GM12878 (cell line): ENCODE results near the gene ZNHIT1. TPM values are rescaled to one million over a fixed set of nuclear protein-coding genes. Genes with fewer than 3 reads are reported as not detected.
A peak's percentile ranks its signal among the peaks of the same experiment; 100 is the strongest.

Source experiments
- ATAC-seq: fragments of 200-7000 bp; cut with Tn5 transposase; 3 replicates; pipeline ENCODE4 v1.9.1; 2020; ENCODE audit warnings: mild to moderate bottlenecking, moderate library complexity
- BruUV-seq: library from RNA; stranded (reverse); fragments of 400-500 nt; replicated peaks from 2 replicates; lab custom pipeline; 2021; lab: Mats Ljungman, UMichigan
- CTCF ChIA-PET: fragments of 300-600 bp; sonication (Branson Sonifier 250); formaldehyde crosslinking; extraction: SDS; loops from one replicate; lab custom pipeline; 2021; ENCODE audit warnings: inconsistent platforms; lab: Yijun Ruan, JAX
- POLR2A ChIA-PET: fragments of 350-600 bp; formaldehyde crosslinking; extraction: SDS; loops from one replicate; lab custom pipeline; 2021; ENCODE audit warnings: inconsistent platforms; lab: Charles Lee
- RAD21 ChIA-PET: fragments of 300-600 bp; sonication (Branson Sonifier 250); formaldehyde crosslinking; loops from one replicate; lab custom pipeline; 2023; ENCODE audit warnings: antibody characterized with exemption; ENCODE audit not compliant: unreplicated experiment; lab: Charles Lee
- SMC1A ChIA-PET: fragments of 300-600 bp; sonication (Branson Sonifier 250); formaldehyde crosslinking; loops from one replicate; lab custom pipeline; 2023; ENCODE audit not compliant: unreplicated experiment, uncharacterized antibody; lab: Charles Lee
- DNase-seq: peaks from one replicate; pipeline ENCODE4 v3.0.0-alpha.2; 2011; ENCODE audit warnings: low read depth, low spot score
- FAIRE-seq: peaks from 3 replicates; lab custom pipeline; 2011; peaks lifted over from hg19 to GRCh38; lab: Jason Lieb, UNC
- H2AFZ ChIP-seq: 2 replicates; pipeline ENCODE4 v1.6.0; 2011; ENCODE audit warnings: low read depth, low read length, control low read depth; ENCODE audit not compliant: control insufficient read depth
- H3K27ac ChIP-seq: 2 replicates; pipeline ENCODE4 v1.5.1; 2011; ENCODE audit warnings: control low read depth; ENCODE audit not compliant: control insufficient read depth, insufficient read depth
- H3K27me3 ChIP-seq, 2 experiments: replicated peaks in 1 of 2; 2 replicates each; pipeline versions ENCODE4 v1.6.0 to v1.6.1; 2011; ENCODE audit warnings: low read length in 1 of 2; ENCODE audit not compliant: control insufficient read depth in 2 of 2, insufficient read depth in 2 of 2
- H3K36me3 ChIP-seq, 2 experiments: 2 replicates each; pipeline ENCODE4 v1.5.1; 2011; ENCODE audit warnings: low read length in 1 of 2; ENCODE audit not compliant: control insufficient read depth in 2 of 2, insufficient read depth in 2 of 2
- H3K4me1 ChIP-seq: 2 replicates; pipeline ENCODE4 v1.6.1; 2011; ENCODE audit warnings: mild to moderate bottlenecking, low read length, moderate library complexity, mixed read lengths; ENCODE audit not compliant: control insufficient read depth, insufficient read depth
- H3K4me2 ChIP-seq: 2 replicates; pipeline ENCODE4 v1.6.0; 2011; ENCODE audit warnings: control low read depth; ENCODE audit not compliant: control insufficient read depth, insufficient read depth
- H3K4me3 ChIP-seq: fragments of 200-600 bp; sonication (generic); 2 replicates; pipeline ENCODE4 v1.5.1; 2016
- H3K79me2 ChIP-seq: 2 replicates; pipeline ENCODE4 v1.6.0; 2011; ENCODE audit warnings: low read length; ENCODE audit not compliant: control insufficient read depth, insufficient read depth
- H3K9ac ChIP-seq: 2 replicates; pipeline ENCODE4 v1.8.0; 2011; ENCODE audit warnings: low read length, control low read depth, mixed read lengths; ENCODE audit not compliant: control insufficient read depth, insufficient read depth
- H3K9me3 ChIP-seq: replicated peaks from 3 replicates; pipeline ENCODE4 v1.5.1; 2011; ENCODE audit warnings: mild to moderate bottlenecking, low read length; ENCODE audit not compliant: control insufficient read depth, insufficient read depth
- H4K20me1 ChIP-seq: 2 replicates; pipeline ENCODE4 v1.6.0; 2011; ENCODE audit not compliant: control insufficient read depth, insufficient read depth
- ATF7 ChIP-seq: fragments of 450-650 bp; IDR thresholded peaks from 2 replicates; pipeline ENCODE4 v1.6.1; 2016; ENCODE audit warnings: low read depth, mild to moderate bottlenecking
- BHLHE40 ChIP-seq, 2 experiments: fragments of 450-650 bp in 1 of 2; IDR thresholded peaks; 2 replicates each; pipeline ENCODE4 v1.6.1; 2011 to 2017; ENCODE audit warnings: low read depth in 2 of 2, borderline replicate concordance in 1 of 2, improper control_type of control experiment in 1 of 2, low read length in 1 of 2, mild to moderate bottlenecking in 1 of 2
- CBX3 ChIP-seq: fragments of 200-600 bp; sonication (generic); IDR thresholded peaks from 2 replicates; pipeline ENCODE4 v1.6.1; 2016; ENCODE audit warnings: low read depth, borderline replicate concordance
- HDAC6 ChIP-seq: fragments of 200-600 bp; sonication (generic); IDR thresholded peaks from one replicate; pipeline ENCODE4 v1.8.0; 2017; ENCODE audit warnings: antibody characterized with exemption; ENCODE audit not compliant: unreplicated experiment
- IRF4 ChIP-seq: IDR thresholded peaks from 2 replicates; pipeline ENCODE4 v1.6.1; 2011; ENCODE audit warnings: low read depth, low read length
- RBBP5 ChIP-seq: fragments of 200-600 bp; sonication (generic); conservative IDR thresholded peaks from 2 replicates; pipeline ENCODE4 v1.6.1; 2016
- USF1 ChIP-seq: IDR thresholded peaks from 2 replicates; pipeline ENCODE4 v1.6.1; 2011; ENCODE audit warnings: borderline replicate concordance, low read depth, mild to moderate bottlenecking, moderate library complexity, mixed read lengths, low read length; ENCODE audit not compliant: insufficient read depth; ENCODE audit errors: extremely low read length
- WRNIP1 ChIP-seq: IDR thresholded peaks from 2 replicates; pipeline ENCODE4 v1.6.1; 2011; ENCODE audit warnings: low read depth, low read length, improper control_type of control experiment, borderline replicate concordance
- YY1 ChIP-seq: IDR thresholded peaks from 2 replicates; pipeline ENCODE4 v1.6.1; 2011; ENCODE audit warnings: low read depth, mild to moderate bottlenecking, low read length
- WGBS: methylation state at CpG from one replicate; pipeline ENCODE4 v1.1.6; 2016; ENCODE audit warnings: low lambda C conversion rate; ENCODE audit not compliant: insufficient replicate concordance, insufficient coverage; ENCODE audit errors: missing lambda C conversion rate; 5-methylcytosine and 5-hydroxymethylcytosine counted together
- in situ Hi-C: fragments of 300-500 bp; cut with MboI; formaldehyde crosslinking; loops from 9 replicates; pipeline ENCODE4 v1.14.3; 2018; ENCODE audit warnings: mixed read lengths
- intact Hi-C: fragments of 100-400 bp; cut with micrococcal nuclease; formaldehyde crosslinking; loops from one replicate; pipeline ENCODE4 v1.14.2; 2022; ENCODE audit not compliant: unreplicated experiment
- polyA plus RNA-seq, 11 experiments: library from polyadenylated mRNA; depleted of rRNA in 4 of 11; unstranded in 6 of 11; stranded (reverse) in 5 of 11; fragments of >200 nt; fragmentation: Nextera tagmentation in 4 of 11; fragmentation: Illumina TruSeq in 1 of 11; extraction: Ambion mirVana in 4 of 11; extraction: Trizol in 1 of 11; gene quantifications; 1 replicate in 1 of 11; 2 replicates in 10 of 11; pipeline versions ENCODE4 v1.2.1 to v1.2.3, GENCODE V29; 2011 to 2016; ENCODE audit warnings: inconsistent platforms in 2 of 11, missing spikeins in 2 of 11, low read depth in 1 of 11
- total RNA-seq, 4 experiments: library from RNA; depleted of rRNA in 3 of 4; stranded (reverse); fragments of >200 nt in 3 of 4; fragmentation: Illumina TruSeq in 1 of 4; extraction: Trizol in 1 of 4; gene quantifications; 2 replicates each; pipeline versions ENCODE4 v1.2.1 to v1.2.3, GENCODE V29; 2013 to 2021

Gene ZNHIT1
- total and polyA plus RNA-seq, 10 of the 15 experiments (the other 5 are each of a cell fraction or from before 2014, with no cell fraction given), result 3.8 to 79.2 (median 44.5) TPM

DNA sequence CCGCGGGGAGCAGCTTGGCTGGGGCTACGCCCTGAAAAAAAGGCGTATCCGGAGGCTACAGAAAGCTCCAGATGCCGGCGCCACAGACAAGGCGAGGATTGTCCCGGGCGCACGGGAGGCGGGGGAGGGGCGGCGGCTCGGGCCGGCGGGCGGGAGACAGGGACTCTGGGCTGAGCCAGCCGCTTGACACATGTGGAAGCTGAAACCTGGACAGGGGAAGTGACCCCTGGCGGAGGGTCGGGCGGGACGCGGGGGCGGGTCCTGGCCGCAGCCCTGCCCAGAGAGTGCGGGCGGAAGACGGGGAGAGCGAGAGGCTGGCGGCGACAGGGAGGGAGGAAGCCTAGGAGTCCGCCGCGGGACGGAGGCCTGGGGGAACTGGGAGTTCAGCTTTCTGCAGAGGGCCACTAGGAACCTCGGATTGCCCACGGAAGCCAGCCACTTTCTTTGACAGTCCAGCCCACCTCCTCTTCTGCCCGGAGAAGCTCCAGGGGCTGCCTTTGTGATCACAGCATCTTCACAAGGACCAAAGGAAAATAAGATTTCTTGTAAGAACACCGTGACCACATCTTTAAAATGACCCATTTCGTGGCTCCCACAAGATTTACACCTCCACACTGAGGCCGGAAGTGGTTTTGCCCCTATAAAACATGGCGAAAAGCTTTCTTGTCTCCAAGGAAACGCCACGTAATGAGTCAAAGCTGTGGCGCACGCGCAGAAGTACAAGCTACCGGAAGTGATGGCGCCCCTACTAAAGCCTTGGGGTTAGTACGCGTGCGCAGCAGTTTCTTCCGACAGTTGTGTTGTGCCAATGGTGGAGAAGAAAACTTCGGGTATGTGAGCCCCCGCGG, at the start of gene ZNHIT1, which contains the start of gene PLOD3 (continued):
- TF ChIP-seq YY1, result peak; percentile 99
- TF ChIP-seq CBX3, result no peak
- no peak for TF ChIP-seq USF1
- no peak for TF ChIP-seq HDAC6
- TF ChIP-seq BHLHE40 (IDR thresholded peaks at IDR 0.05; ENCODE audit: borderline replicate concordance in 1 of 2, low read depth in 2 of 2, low read length in 1 of 2), result peak in 1 of 2 experiments; percentile 44; a peak in 1 of 4 replicates

- H4K20me1 ChIP-seq, result no peaks in the 10 kb centered on the region
- H3K4me3 ChIP-seq, result no peak overlapping the region
- H3K27me3 ChIP-seq, result peaks cover 36 to 41% of the 10 kb centered on the region in 2 experiments
- H2AFZ ChIP-seq, result no peak overlapping the region
- no peak for DNase-seq
- H3K4me1 ChIP-seq, result peaks cover 11% of the 10 kb centered on the region
- H3K27ac ChIP-seq, result no peak overlapping the region
- intact Hi-C loops (loop anchor here (1.0 kb wide), 2 partner anchors 20 to 24 kb away; no protein-coding TSS in a partner anchor), in situ Hi-C loops (no loop called here)
- TF ChIP-seq IRF4 (no peak), WRNIP1 (no peak), RBBP5 (no peak), ATF7 (no peak)
- no peak for ATAC-seq
- POLR2A ChIA-PET, result interaction anchor here (0.7 kb wide), 1 partner anchor 24 kb away, joined by 4 read pairs; no protein-coding TSS in a partner anchor
- H3K9me3 ChIP-seq, result no peaks in the 10 kb centered on the region; the same call in 2 of the 3 replicates
- FAIRE-seq, result no peak
- H3K36me3 ChIP-seq, result no peaks in the 10 kb centered on the region
- RAD21 ChIA-PET, result interaction anchor here (0.7 to 1.8 kb wide), 2 partner anchors 25 to 1220 kb away, joined by 3 to 12 read pairs; no protein-coding TSS in a partner anchor
- SMC1A ChIA-PET, result interaction anchor here (1.2 to 1.8 kb wide), 2 partner anchors 24 to 26 kb away, joined by 4 to 9 read pairs; no protein-coding TSS in a partner anchor
- WGBS, result 7% methylated on average over 4 of the region's 6 CpGs
- no peak overlapping the region for H3K4me2 ChIP-seq
- CTCF ChIA-PET, result interaction anchor here (0.6 to 6.1 kb wide), 3 partner anchors 27 to 34 kb away, joined by 4 to 80 read pairs (median 4); no protein-coding TSS in a partner anchor
- H3K79me2 ChIP-seq, result no peaks in the 10 kb centered on the region
- H3K9ac ChIP-seq, result no peak overlapping the region
- BruUV-seq, result no TSS peak
Measured at GRCh38 chr7:101168412-101169049, 49.4 kb upstream of the ZNHIT1 start.
